ENCODE measurements around the gene RAB3IL1.

The RAB3IL1 gene

DNA sequence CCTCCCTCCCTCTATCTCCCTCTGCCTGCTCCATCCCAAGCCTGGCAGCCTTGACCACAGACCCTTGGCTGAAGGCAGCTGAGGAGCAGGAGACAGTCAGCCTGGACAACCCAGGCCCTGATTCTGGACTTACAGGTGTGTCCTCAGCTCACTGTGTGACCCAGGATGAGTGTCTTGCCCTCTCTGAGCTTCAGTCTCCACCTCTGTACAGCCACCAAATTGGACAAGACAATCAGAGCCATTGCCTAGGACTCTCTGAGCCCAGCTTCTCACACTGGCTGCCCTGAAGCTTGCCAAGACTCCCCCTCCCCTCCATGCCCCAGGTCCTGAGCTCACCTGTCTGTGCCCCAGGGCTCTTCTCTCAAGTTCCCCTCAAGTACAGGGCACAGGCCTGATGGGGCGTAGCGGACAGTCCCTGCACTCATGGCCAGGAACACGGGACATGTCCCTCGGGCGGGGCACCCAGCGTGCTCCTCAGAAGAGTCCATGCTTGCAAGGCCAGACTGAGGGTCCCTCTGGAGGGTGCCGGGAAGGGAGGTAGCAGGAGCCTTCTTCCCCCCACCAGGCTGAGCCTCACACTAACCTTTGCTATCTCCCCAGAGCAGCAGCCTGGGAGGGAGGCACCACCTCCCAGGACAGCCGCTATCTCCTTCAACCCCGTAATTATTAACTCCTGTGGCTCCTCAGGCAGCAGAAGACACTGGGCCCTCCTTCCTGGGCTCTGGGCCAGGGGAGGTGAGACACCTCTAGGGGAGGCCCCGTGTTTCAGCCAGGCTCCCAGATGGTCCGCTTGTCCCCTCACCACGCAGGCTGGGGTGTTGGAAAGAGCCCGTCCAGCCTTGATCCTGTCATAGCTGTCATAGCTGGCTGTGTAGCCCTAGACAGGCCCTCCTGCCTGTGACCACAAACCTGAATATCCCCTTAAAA, 2.6 kb upstream of the RAB3IL1 start:
- DNase-seq (ENCODE audit: low read depth in 1 of 2, low spot score in 1 of 2) = no peak

DNA sequence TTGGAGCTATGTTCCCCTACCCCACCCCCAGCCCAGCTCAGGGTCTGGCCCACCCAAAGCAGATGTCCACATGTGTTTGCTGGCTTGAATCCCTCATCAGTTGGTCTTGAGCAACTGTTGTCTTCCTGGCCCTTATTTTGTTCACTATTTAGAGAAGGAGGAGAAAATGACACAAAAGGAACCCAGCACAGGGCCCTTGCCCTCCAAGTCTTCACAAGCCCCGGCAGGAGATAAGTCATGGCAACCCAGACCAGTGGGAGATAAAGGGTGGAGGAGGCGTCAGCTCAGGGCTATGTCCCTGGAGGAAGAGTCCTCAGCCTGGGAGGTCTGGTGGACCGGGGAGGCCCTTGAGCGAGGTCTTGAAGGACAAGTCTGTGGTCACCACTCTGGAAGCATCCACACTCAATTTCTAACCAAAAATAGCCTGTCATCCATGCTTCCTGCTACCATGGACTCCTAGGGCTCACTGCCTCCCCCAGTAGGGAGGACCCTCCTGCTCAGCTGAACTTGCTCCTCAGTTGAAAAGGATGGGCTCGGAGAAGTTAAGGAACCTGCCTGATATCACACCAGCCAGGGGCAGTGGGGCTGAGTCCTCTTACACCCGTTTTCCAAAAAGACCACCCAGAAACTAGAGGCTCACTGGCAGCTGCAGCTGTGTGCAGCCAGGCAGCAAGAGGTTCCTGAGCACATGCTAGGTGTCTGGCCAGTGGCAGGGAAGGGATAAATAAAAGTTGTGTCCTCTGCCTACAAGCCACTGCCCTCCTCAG, 1.8 kb upstream of the RAB3IL1 start:
- no peak for DNase-seq (ENCODE audit: low read depth in 1 of 2, low spot score in 1 of 2)

DNA sequence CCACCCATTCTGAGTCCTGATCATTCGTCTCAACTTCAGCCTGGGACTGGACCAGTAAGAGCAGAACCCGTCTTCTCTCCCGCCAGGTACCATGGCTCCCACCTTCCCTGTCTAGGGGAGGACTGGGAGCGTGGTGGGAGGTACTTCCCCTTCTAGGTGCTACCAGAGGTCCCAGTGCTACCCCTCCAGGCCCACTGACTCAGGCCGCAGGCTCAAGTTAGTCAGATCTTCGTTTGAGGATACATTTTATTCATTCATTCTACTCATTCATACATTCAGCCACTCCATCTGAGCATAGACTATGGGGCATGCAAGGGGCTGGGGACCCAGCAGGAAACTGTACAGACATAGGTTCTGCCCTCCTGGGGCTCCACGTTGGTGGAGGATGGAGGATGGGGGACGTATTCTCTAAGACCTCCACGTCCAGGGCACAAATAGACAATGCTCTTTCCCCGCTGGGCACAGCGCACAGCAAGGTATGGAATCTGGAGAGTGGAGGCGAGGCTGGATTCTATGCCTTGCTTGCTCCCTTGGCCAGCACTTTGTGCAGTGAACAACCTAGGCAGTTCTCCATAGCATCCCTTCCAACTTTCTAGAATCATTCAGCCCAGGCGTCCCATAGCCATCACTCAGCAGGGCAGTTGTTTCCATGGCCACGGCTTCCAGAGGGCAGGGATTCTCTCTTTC, 1.0 kb upstream of the RAB3IL1 start:
- DNase-seq (ENCODE audit: low read depth in 1 of 2, low spot score in 1 of 2) = no peak

DNA sequence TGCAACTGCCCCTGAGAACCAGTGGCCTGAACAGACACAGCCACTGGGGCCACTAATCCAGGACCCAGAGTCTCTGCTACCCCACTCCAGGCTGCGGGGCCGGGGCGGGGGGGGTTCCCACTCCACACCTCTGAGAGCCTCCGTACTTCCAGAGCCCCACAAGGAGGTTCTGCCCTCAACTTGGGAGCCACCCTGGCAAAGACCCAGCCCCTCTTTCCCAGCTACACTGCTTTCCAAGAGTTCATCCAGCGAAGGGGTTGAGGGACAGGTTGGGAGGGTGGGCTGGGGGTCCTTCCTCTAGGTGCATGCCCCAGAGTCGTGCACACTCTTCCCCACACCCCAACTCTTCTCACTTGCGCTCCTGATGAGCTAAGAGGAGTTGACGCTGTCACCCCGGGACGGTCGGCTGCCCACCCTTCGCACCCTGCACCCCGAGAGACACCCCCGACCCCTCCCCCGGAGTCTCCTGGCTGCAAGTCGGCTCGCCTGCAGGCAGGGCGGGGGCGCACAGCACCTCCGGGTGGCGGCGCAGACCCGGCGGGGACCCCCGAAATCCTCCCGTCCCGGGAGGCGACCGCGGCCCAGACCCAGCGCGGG, 531 bp downstream of the RAB3IL1 start:
- DNase-seq (ENCODE audit: low read depth in 1 of 2, low spot score in 1 of 2) = no peak

GRCh38 chr11:61914471-61915171, 2.7 kb downstream of the RAB3IL1 start:
- no peak for DNase-seq (ENCODE audit: low read depth in 1 of 2, low spot score in 1 of 2)

GRCh38 chr11:61913699-61914395, 3.5 kb downstream of the RAB3IL1 start:
- DNase-seq (ENCODE audit: low read depth in 1 of 2, low spot score in 1 of 2) = no peak

DNA sequence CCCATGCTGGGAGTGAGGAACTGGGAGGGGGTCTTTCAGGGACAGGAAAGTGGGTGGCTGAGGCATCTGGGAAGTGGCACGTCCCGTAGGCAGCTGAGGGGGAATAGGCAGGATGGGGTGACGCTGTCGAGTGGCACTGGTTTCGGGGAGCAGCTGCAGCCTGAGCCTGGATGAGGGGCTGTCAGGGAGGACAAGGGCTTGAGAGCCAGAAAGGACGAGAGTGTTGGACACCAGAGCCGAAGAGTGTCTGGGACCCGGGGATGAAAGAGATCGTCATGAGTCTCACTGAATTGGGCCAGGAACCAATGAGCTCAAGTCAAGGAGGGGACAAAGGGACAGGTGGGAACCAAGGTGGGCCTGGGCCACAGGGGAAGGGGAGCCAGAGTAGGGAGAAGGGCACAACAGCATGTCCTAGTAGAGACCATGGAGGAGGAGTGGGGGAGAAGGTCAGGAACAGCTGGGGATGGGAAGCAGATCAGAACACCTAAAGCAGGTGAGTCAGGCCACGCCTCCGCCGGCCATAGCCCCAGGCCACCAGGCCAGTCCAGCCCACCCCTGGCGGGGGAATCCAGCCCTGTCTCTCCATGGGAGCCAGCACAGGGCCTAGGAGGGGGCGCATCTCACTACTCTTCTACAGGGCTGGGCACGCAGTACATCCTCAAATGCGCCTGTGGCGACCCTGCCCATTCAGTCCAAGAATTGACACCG, 4.2 kb downstream of the RAB3IL1 start:
- no peak for DNase-seq (ENCODE audit: low read depth in 1 of 2, low spot score in 1 of 2)

- no peak for DNase-seq (ENCODE audit: low read depth in 1 of 2, low spot score in 1 of 2)
Measured at GRCh38 chr11:61912530-61912898, 4.9 kb downstream of the RAB3IL1 start.

GRCh38 chr11:61911701-61912529, 5.5 kb downstream of the RAB3IL1 start:
- DNase-seq (ENCODE audit: low read depth in 1 of 2, low spot score in 1 of 2) = no peak

DNA sequence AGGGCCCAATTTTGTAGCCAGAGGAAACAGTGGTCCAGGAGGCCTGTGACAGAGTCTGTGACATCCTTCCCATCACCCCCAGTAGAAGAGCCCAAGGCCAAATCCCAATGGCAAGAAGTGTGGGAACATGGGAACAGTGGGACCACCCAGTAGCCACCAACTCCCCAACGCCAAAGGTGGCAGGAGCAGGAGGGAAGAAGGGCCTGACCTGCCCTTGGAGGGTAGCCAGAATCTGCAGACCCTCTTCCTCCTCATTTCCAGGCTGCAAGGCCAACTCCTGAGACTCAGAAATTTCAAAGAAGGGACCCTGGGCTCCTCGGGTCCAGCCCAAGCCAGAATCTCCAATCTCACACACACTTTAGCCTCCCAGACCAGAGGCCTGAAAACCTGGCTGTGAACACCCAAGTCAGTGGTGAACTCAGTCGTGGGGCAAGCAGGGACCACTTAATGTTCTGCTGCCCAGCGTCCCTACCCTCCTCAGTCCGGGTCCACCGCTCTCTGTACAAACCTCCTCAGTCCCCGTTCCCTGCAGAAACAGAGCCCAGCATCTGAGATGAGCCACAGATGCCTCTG, 6.2 kb downstream of the RAB3IL1 start:
- no peak for DNase-seq (ENCODE audit: low read depth in 1 of 2, low spot score in 1 of 2)

DNA sequence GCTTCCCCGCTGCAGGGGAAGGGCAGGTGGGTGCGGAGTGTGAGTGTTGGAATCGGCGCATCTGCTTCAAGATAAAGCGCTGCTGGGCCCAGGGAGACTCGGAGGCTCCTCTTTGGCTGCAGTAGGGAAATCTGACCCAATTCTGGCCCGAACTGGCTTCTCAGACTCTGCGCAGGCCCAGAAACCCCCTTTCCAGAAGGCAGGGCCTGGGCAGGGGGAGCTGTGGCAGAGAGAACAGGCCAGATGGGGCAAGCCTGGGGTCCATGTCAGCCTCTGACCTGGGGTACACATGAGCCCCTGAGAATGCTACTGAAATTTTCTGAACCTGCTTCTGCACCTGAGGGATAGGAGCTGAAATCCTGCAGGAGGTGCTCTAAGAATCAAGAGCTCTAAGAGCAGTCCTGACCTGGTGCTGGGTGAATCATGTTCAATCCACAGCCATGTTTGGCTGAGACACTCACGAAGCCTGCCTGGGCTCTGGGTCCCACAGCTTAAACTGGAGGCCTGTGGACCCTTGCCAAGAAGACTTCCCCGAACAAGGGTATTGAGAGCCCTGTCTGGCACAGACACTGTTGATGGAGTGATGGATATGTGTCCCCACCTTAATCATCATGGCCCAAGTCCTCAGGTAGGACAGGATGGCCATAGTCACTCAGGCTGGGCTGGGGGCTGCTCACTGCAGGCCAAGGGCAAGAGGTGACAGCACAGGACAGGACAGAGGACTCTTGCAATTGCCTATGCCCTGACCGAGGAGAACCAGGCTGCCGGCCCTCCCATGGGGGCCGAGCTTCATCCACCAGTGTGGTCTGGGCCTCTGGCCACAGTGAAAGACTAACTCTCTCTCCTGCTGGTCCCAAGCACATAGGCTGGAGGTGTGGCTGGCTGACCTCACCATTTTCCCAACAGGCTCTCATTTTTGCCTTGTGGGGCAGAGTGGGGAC, 6.9 kb downstream of the RAB3IL1 start:
- no peak for DNase-seq (ENCODE audit: low read depth in 1 of 2, low spot score in 1 of 2)

GRCh38 chr11:61908730-61909316, 8.5 kb downstream of the RAB3IL1 start:
- no peak for DNase-seq (ENCODE audit: low read depth in 1 of 2, low spot score in 1 of 2)

DNA sequence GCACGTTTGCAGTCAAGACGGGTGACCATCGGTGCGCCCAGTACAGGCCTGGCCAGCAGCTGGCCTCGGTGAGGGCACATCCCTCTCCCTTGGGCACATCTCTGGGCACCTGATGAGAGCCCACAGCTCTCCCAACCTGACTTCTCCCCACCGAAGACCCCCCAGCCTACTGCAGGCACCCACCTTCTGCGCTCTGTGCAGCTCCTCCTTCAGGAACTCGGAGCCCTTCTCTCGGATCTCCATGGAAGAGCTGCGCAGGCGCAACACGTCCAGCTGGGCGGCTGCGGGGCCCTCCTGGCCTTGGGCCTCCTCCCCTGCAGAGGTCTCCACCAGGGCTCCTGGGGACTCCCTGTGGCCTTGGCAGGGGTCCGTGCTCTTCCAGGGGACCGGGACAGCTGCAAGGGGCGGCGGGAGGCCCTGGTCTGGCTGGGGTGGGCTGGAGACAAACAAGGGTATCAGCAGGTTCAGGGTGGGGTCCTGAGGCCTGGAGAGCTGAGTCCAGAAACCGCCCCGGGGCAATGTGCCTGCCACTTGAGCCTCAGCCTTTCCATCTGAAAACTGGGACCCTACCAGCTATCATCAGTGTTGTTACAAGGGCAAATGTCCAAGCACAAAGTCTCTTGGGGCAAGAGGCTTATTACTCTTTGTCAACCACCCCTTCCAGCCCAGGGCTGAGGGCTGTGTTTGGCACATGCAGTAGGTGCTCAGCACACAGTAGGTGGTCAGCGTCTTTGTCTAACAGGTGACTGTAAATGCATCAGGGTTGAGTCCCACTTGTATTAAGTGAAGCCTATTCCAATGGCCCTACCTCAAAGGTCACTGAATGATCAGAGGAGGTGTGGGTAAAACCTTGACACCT, 9.3 kb downstream of the RAB3IL1 start:
- DNase-seq (ENCODE audit: low read depth in 1 of 2, low spot score in 1 of 2) = no peak

DNA sequence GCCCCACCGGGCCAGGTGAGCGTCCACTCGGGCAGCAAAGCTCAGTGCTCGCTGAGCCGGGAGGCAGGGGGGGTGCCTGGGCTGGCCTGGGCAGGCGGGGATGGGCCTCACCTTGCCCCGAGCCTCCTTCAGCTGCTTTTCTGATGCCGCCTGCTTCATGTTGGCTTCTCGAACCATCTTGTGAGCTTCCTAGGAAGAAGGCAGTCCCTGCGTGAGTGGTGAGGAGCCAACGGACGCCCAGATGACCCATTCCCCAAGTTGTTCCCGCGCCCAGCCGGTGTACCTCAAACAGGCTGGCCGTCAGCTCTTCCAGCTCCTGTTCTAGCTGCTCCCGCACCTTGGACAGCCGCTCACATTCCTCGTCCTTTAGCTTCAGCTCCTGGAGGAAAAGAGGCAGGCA, 10.1 kb downstream of the RAB3IL1 start:
- no peak for DNase-seq (ENCODE audit: low read depth in 1 of 2, low spot score in 1 of 2)

DNA sequence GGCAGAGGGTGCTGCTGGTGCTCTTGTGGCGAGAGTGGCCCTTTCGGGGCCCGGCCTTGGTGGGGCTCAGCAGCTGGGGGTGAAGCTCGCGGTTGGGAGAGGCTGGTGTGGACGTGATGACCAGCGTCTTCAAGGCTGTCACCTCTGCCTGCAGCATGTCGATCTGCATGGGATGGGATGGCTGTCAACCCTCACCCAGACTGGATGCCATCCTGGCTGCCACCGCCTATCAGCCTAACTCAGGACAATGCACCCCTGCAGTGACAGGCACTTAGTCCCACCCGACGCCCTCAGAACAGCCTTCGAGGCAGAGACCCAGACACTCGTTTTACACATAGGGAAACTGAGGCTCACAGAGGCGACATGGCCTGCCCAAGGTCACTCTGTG, 10.8 kb downstream of the RAB3IL1 start:
- DNase-seq (ENCODE audit: low read depth in 1 of 2, low spot score in 1 of 2) = no peak

Measured in activated T-helper 1 cell treated with anti-CD3 and anti-CD28 coated beads, Interleukin-2, amount 50 U/mL, for 16 hours (primary cell).